ENCODE measurements around the gene PACS1.
"Not testable (repeated sequence)": the region's sequence is repeated elsewhere in the genome, so short reads cannot be mapped to it uniquely, and the experiment has no call there.

The PACS1 gene

DNA sequence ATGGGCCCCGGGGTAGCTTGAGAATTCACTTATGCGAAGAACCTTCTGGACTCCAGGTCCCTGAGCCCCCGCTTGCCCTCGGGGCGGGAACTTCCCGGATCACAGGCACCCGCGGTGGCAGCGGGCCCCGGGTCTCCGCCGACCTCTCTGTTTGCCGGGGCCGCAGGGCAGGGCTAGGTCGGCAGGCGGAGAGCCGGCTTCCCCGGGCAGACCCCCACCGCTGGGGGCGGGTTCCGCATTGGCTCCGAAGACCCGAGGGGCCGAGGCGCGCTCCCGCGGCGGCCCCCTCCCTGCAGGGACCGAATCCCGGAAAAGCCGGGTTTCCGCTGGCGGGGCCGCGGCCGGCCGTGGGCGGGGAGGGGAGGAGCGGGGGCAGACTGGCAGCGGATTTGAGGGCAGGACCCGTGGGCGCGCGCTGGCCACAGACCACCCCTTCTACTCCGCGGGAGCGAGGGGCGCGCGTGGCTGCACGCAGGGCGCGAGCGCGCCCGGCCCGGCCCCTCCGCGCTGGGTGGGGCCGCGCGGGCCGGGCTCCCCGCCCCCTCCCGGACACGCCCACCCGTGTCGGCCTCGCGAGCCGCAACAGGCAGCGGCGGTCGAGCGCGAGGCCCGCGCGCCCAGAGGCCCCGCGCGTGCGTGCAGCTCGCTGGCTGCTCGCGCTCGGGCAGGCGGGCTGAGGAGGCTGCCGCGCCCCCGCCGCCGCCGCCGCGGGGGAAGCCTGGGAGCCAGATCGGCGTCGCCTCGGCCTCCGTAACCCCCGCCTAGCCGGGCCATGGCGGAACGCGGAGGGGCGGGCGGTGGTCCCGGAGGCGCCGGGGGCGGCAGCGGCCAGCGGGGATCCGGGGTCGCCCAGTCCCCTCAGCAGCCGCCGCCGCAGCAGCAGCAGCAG is at the start of gene PACS1:
Gene PACS1 (plus strand): TSS at position 558 of the 889 bp plus-strand sequence. CDS start 215 bp downstream, at position 773.
- peak; percentile 90 for DNase-seq

DNA sequence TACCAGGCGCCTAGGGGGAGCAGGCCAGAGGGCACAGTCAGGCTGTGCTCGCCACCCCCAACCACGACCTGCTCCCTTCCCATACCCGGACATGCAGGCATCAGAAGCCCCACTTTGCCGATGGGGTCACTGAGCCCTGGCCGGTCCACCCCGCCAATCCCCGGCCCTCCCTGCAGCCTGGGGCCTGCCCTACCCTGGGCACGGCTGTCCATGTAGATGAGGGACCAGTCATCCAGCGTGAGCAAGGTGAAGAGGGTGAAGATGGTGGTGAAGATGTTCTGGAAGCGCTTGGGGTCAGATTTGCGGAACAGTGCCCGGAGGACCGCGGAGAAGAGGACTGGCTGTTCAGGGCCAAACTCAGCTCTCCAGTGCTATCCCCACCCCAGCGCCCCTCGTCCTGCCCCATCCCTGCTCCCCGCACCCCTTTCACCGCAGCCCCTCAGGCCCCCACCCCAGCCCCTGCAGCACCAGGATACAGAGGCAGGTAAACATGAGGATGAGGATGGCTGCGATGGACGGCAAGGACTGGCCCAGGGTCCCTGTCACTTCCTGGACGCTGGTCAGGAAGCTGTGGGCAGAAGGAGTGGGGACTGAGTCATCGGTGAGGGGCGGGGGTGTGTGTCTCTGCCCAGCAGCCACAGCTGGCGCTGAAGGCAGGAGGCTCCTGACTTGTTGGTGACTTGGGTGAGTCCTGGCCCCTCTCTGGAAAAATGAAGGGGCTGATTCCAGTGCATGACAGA is 49.3 kb upstream of the PACS1 start:
- peak; percentile 20 for DNase-seq

DNA sequence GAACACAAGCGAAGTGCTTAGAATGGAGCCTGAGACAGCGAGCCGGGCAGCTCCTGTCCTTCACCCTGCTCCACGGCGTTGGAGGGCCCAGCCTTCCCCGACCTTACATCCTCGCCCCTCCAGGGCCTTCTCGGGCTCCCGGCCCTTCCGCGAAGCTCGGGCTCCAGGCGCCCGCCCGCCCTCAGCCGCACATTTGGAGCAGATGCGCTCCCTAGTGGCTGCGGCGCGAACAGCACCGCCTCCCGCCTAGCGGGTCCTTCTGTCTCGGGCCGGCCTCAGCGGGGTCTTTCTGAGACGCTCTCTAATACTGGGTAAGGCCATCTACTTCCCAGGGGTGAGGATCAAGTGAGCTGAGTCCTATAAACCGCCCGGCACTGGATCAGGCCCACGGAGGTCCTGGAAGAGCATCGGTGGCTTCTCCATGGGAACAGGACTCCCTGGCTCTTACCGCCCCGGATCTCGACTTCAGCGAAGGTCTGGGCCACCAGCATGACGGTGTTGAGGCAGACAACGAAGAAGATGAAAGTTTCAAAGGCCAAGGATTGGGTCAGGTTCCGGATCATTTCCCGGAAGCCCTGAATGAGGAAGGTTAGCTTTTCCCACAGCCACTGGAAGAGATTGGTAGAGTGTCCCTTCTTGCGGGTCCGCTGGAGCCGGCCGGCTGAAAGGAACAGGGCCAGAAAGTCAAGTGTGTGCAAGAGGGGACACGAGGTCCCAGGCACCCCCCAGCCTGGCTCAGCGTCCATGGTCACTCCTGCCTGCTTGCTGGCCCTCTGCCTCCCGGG is 47.5 kb upstream of the PACS1 start:
- peak; percentile 75 for DNase-seq

DNA sequence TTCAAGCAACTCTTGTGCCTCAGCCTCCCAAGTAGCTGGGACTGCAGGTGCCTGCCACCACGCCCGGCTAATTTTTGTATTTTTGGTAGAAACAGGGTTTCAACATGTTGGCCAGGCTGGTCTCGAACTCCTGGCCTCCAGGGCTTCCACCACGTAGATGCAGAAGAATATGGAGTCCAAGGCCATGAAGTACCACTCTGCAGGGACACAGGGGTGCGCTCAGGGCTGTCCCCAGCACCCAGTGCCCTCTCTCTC is 47.0 kb upstream of the PACS1 start:
- DNase-seq: not testable (repeated sequence)

DNA sequence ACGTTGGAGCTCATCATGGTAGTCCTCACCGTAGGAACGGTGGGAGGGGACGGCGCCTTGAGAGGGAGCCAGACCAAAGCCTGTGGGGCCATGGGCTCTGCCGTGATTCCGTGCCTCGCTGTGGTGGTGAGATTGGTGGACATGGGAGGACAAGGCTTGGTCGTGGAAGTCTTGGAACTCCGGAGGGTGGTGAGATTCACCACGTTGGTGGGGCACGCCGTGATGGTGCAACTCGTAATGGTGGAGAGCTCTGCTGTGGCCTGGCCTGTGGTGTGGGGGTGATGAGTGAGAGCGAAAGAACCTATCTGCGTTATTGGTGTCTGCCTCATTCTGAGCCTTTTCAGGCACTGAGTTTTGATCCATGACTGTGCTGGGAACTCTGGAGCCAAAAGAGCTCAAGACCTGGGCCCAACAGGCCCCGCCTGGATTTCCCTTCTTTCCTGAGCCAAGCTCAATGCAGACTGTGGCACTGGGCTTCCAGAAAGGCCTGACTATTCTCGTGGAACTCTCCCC is 44.0 kb upstream of the PACS1 start, which contains the start of gene CATSPER1:
Gene CATSPER1 (minus strand): TSS at position 463 of the 513 bp plus-strand sequence. CDS start 100 bp downstream, at position 363.
- no peak for DNase-seq

- no peak for DNase-seq
Observed at GRCh38 chr11:66032957-66033735, 36.9 kb upstream of the PACS1 start.

DNA sequence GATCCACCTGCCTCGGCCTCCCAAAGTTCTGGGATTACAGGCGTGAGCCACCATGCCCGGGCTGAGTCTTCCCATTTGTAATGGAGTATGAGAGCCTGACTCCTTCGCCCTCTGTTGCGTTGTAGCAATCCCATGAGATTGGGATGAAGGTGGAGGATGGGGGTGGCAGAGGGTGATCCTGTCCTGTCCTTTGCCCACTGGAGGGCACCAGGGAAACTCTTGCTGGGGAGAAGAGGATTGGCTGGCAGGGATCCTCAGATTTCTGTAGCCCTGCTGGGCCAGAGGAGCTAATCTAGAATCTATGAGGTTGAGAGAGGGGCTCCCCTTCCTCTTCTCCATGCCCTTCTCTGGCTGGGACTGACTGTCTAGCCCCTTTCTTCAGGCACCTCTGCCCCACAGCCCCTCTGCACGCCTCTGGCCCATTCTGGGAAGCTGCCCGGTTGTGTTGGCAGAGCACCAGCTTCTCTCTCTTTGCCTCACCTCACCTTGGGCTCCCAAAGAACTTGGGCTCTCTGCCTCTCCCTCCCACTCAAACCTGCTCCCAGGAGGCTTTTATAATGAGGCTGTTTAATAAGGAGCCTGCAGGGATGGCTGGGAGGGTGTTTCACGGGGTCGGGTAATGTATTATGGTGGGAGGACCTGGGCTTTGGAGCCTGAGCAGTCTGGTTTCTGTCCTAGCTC is 34.3 kb upstream of the PACS1 start:
- DNase-seq: no peak

DNA sequence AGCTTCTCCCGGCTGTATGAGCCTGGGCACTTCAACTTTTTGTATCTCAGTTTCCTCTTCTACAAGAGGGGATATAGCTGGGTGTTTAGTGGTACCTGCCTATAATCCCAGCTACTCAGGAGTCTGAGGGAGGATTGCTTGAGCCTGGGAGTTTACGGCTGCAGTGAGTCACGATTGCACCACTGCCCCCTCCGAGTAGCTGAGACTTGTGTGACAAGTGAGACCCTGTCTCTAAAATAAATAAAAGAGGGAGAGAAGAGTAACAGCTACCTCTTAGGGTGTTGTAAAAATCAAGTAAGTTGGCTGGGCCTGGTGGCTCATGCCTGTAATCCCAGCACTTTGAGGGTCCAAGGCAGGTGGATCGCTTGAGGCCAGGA is 33.8 kb upstream of the PACS1 start:
- DNase-seq: no peak

GRCh38 chr11:66037327-66037726 is 32.7 kb upstream of the PACS1 start:
- no peak for DNase-seq

DNA sequence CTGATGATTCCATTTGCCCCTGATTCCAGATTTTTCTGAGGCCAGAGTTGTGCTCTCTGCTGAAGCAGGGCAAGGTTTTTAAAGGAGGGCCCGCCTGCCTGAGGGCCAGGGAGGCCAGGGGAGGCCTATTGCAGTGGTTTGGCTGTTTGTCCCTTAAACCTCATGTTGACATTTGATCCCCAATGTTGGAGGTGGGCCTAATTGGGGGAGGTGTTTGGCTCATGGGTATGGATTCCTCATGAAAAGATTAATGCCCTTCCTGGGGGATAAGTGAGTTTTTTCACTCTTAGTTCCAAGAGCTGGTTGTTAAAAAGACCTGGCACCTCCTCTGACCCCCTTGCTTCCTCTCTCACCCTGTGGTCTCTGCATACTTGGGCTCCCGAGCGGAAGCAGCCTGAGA is 30.3 kb upstream of the PACS1 start:
- no peak for DNase-seq

GRCh38 chr11:66042227-66042995 is 27.7 kb upstream of the PACS1 start:
- no peak for DNase-seq

- no peak for DNase-seq
Observed at GRCh38 chr11:66042996-66043906, 26.8 kb upstream of the PACS1 start.

- no peak for DNase-seq
Observed at GRCh38 chr11:66044757-66045156, 25.3 kb upstream of the PACS1 start.

DNA sequence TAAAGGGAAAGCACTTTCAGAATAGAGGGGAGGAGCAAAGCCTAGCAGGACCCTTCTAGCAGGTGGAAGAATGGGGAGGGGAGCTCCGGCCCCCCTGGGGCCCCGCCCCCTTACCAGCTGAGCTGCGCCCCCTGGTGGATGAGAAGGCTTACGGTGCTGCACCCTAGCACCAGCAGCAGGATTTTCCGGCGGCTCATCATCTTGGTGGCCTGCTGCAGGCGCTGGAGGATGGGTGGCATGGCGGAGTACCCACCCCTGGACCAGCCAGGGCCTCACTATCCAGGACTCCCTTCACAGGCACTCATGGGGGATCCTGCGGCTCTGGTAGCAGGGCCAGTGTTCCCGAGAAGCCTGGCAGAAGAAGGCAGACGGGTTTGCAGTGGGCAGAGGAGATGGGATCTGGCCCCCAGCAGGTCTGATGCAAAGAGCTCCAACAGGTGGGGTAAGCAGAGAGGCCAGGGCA is 24.9 kb upstream of the PACS1 start:
- DNase-seq: peak; percentile 86

GRCh38 chr11:66046901-66047300 is 23.2 kb upstream of the PACS1 start:
- no peak for DNase-seq

- no peak for DNase-seq
Observed at GRCh38 chr11:66047541-66048365, 22.3 kb upstream of the PACS1 start.

- DNase-seq: no peak
Observed at GRCh38 chr11:66048547-66049323, 21.3 kb upstream of the PACS1 start, which contains the start of gene GAL3ST3. TSS of gene GAL3ST3 (minus strand) at chr11:66049161. CDS start at chr11:66045415, 3,746 bp downstream.
